T-helper 17 cell (primary cell): ENCODE measurements around the gene BMP2. TPM values are rescaled to one million over a fixed set of nuclear protein-coding genes. Genes with fewer than 3 reads are reported as not detected.

Source experiments
- ATAC-seq: fragments of 150-1000 bp; cut with Tn5 transposase; 2 replicates; pipeline ENCODE4 v1.10.0; 2021; ENCODE audit warnings: mild to moderate bottlenecking, moderate library complexity
- DNase-seq, 3 donors: peaks; one replicate each; pipeline versions ENCODE4 v3.0.0 to v3.0.0-alpha.2; 2020 to 2021
- H3K9me3 ChIP-seq: one replicate; pipeline ENCODE4 v1.7.0; 2013; ENCODE audit warnings: low read length, mild to moderate bottlenecking; ENCODE audit not compliant: control insufficient read depth, poor library complexity, severe bottlenecking
- H3K27ac Mint-ChIP-seq: one replicate; pipeline ENCODE4 v1.8.0; 2022; ENCODE audit warnings: mild to moderate bottlenecking, moderate library complexity, mixed read lengths
- H3K27me3 Mint-ChIP-seq: one replicate; pipeline ENCODE4 v1.8.0; 2022; ENCODE audit warnings: mixed read lengths
- H3K36me3 Mint-ChIP-seq: one replicate; pipeline ENCODE4 v1.8.0; 2022; ENCODE audit warnings: low read depth, mixed read lengths
- H3K4me1 Mint-ChIP-seq: one replicate; pipeline ENCODE4 v1.8.0; 2022; ENCODE audit warnings: mild to moderate bottlenecking, mixed read lengths
- H3K4me3 Mint-ChIP-seq: one replicate; pipeline ENCODE4 v1.8.0; 2022; ENCODE audit warnings: mild to moderate bottlenecking, moderate library complexity, mixed read lengths
- total RNA-seq, 4 donors: library from RNA in 2 of 4; stranded (reverse) in 2 of 4; gene quantifications; one replicate each; pipeline ENCODE4 v1.2.3 and lab custom pipeline; 2022 to 2026

BMP2 gene
- total RNA-seq (under 1 TPM in 1 of 2 donors, not detected in 1; 0.07 TPM), total RNA-seq (lab: John Stamatoyannopoulos, UW) (0 to 0.46 reads per million in 2 donors)

DNA sequence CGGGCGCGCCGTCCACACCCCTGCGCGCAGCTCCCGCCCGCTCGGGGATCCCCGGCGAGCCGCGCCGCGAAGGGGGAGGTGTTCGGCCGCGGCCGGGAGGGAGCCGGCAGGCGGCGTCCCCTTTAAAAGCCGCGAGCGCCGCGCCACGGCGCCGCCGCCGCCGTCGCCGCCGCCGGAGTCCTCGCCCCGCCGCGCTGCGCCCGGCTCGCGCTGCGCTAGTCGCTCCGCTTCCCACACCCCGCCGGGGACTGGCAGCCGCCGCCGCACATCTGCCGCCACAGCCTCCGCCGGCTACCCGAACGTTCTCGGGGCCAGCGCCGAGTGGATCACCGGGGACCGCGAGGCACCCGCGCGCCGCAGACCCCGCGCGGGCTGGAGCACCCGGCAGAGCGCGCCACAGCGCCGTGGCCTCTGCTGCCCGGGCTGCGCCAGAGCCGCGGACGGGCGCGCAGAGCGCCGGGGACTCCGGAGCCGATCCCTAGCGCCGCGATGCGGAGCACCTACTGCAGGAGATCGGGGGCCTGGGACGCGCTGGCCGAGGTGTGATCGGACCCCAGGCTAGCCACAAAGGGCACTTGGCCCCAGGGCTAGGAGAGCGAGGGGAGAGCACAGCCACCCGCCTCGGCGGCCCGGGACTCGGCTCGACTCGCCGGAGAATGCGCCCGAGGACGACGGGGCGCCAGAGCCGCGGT lies at the start of gene BMP2:
Gene BMP2, plus strand, starts transcription at position 151 of the 692 bp plus-strand sequence. CDS start 2,441 bp downstream, outside the sequence.
- DNase-seq = no peak
- no peaks in the 10 kb centered on the region for H3K9me3 ChIP-seq
- no peak for ATAC-seq
- H3K4me3 Mint-ChIP-seq = peak within 1 kb of the TSS; percentile 31
- no peak within 1 kb of the TSS for H3K27ac Mint-ChIP-seq
- H3K4me1 Mint-ChIP-seq = peaks cover 10% of the 10 kb centered on the region
- H3K36me3 Mint-ChIP-seq = no peaks in the 10 kb centered on the region
- peaks cover 59% of the 10 kb centered on the region for H3K27me3 Mint-ChIP-seq

DNA sequence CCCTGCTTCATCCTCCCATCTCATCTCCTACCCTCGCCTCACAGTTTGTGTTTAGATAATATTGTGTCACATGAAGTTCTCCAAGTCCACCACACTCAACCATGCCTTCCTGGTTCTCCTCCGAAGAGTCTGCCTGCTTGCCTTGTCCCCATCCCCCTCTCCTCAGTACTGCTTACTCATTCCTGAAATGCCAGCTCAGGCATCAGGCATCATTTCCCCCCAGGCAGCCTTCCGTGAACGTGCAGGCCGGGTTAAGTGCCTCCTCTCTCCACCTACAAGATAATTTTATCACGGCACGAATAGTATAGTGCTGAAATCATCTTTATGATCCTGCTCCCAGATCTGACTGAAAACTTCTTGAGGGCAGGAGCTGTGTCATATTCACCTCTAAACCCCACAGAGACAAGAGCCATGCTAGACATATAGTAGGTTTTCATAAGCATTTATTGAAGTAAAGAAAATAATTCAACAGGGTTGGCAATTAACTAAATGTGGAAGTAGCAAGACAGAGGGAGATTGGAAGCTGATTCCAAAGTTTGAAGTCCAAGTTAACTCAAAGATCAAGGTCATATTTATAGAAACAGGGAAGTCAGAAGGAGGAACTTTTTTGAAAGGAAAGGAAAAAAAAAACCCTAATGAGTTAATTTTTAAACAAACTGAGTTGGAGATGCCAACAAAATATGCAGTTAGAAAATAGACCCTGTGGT lies 48.7 kb upstream of the BMP2 start:
- no peak for DNase-seq
- peaks cover 2% of the 10 kb centered on the region for H3K9me3 ChIP-seq
- no peak for ATAC-seq
- no peak overlapping the region for H3K27ac Mint-ChIP-seq
- no peaks in the 10 kb centered on the region for H3K27me3 Mint-ChIP-seq
- no peaks in the 10 kb centered on the region for H3K4me1 Mint-ChIP-seq
- H3K4me3 Mint-ChIP-seq = no peak overlapping the region
- no peaks in the 10 kb centered on the region for H3K36me3 Mint-ChIP-seq

DNA sequence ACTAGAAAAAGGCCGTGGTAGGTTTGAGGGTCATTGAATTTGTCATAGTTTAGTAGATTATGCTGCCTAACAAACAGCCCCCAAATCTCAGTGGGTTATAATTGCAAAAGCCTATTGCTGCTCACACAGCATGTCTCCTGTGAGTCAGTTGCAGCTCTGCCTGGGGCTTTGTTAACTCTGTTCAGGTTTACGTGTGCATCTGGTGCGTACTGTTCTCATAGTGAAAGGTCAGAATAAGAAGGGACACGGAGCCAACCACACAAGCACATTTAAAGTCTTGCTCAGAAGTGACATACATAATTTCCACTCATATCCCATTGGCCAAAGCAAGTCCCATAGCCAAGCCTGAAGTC lies 48.1 kb upstream of the BMP2 start:
- H3K36me3 Mint-ChIP-seq = no peaks in the 10 kb centered on the region
- ATAC-seq (no peak), DNase-seq (no peak)
- H3K4me3 Mint-ChIP-seq = no peak overlapping the region
- H3K9me3 ChIP-seq = peaks cover 2% of the 10 kb centered on the region
- no peaks in the 10 kb centered on the region for H3K27me3 Mint-ChIP-seq
- no peaks in the 10 kb centered on the region for H3K4me1 Mint-ChIP-seq
- no peak overlapping the region for H3K27ac Mint-ChIP-seq

DNA sequence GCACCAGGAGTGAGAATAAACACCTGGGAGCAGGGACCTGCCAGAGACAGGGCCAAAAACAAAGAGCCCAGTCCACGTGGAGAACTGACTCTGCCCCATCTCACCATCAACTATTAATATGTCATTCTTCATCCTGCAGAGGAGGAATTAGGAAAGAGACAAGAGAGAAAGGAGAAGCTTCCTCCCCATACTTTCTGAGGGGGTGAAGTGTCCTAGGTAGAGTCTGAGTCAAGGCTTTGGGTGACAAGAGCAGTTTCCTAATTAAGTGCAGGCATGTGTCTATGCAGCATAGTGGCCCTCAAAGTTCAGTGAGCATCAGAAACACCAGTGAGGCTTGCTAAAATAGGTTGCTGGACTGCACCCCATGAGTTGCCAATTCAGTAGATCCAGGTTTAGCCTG lies 40.7 kb upstream of the BMP2 start:
- H3K27me3 Mint-ChIP-seq = no peaks in the 10 kb centered on the region
- no peak for DNase-seq
- peaks cover 2% of the 10 kb centered on the region for H3K9me3 ChIP-seq
- no peak overlapping the region for H3K4me3 Mint-ChIP-seq
- H3K4me1 Mint-ChIP-seq = no peaks in the 10 kb centered on the region
- no peak overlapping the region for H3K27ac Mint-ChIP-seq
- ATAC-seq = no peak
- H3K36me3 Mint-ChIP-seq = no peaks in the 10 kb centered on the region

DNA sequence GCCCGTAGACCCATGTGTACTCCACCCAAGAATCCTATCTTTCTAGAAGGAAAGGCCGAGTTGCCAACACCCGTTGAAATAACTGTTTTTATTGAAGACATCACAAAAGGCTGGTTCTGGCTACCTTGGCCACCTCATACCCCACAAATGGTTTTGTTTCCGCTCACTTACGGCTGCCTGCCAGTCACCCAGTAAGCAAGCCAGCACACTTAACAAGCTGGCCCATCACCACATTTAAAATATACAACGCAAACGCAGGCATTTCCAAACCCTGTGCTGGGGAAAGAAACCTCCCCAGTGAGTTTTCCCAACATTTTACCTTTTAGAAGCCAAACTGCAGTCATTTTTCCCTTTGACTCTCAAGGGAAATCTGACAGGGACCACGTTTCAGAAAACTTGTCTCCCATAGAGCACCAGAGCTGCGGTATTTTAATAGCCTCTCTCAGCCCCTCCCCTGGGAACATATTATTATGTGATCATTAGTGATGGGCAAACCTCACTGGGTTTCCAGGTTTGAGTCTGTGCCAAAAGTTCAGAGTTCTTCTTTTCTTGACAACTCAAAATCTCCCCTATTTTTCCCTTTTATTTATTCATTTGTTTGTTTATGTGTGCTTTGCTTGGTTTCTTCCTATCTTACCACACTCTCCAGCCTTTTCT lies 36.7 kb upstream of the BMP2 start:
- DNase-seq = no peak
- Mint-ChIP-seq H3K4me3 (no peak overlapping the region), H3K36me3 (no peaks in the 10 kb centered on the region), H3K27me3 (no peaks in the 10 kb centered on the region), H3K4me1 (no peaks in the 10 kb centered on the region), H3K27ac (no peak overlapping the region)
- no peak for ATAC-seq
- H3K9me3 ChIP-seq = no peaks in the 10 kb centered on the region

DNA sequence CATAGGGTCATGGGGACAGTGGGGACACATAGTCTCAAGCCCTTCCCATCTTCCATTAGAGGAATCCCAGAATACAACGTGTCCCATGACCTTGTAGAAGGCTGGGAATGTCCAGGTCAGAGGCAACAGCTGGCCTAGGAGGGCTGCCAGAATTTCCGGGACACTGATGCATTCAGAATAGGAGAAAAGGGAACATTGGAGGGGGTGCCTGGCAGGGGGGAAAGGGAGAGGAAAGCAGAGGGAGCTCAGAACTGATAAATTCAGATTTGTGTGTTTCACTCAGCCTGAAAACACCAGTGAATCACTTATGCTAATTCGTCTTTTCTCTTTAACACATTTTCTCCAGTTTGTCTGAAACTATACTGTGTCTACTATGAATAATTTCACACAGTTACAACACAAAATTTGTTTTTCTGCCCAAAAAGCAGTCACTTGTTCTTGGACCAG lies 35.5 kb upstream of the BMP2 start:
- no peaks in the 10 kb centered on the region for H3K9me3 ChIP-seq
- DNase-seq (no peak), ATAC-seq (no peak)
- H3K27me3 Mint-ChIP-seq = no peaks in the 10 kb centered on the region
- no peaks in the 10 kb centered on the region for H3K36me3 Mint-ChIP-seq
- H3K27ac Mint-ChIP-seq = no peak overlapping the region
- no peak overlapping the region for H3K4me3 Mint-ChIP-seq
- no peaks in the 10 kb centered on the region for H3K4me1 Mint-ChIP-seq

DNA sequence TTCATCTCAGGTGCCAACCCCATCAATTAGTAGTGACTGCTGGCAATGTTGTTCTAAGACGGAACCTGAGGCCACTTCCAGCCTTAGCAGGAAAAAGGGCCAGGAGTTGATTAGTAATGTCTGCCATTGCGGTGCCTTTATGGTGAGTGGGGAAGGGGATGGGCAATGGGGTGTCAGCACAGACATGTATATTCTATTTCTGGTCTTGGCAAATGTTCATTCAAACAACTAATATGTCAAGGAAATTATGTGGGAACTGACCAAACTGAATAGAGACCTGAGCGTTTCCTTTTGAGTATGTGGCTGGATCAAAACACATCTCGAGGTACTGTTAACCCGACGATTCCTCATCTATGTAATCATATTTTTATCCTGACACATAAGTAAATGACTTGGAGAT lies 34.6 kb upstream of the BMP2 start:
- Mint-ChIP-seq H3K27me3 (no peaks in the 10 kb centered on the region), H3K4me3 (no peak overlapping the region), H3K27ac (no peak overlapping the region), H3K36me3 (no peaks in the 10 kb centered on the region), H3K4me1 (no peaks in the 10 kb centered on the region)
- no peak for ATAC-seq
- DNase-seq = no peak
- no peaks in the 10 kb centered on the region for H3K9me3 ChIP-seq

DNA sequence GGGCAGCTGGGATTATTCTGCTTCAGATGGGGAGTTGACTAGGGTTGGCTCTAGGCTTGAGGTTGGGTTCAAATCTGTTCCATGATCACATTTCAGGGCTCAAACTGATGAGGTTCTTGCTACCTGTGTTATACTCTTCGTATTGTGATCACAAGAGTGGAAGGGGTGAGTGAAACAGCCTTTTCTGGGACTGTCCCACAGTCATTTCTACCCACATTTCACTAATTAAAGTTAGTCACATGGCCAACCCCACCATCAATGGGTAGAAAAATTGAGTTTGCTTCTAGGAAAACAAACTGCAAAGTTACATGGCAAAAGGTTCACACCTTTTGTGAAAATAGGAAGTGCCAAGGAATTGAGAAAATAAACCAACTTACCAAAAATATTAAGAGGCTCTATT lies 33.5 kb upstream of the BMP2 start:
- DNase-seq = no peak
- H3K27me3 Mint-ChIP-seq = no peaks in the 10 kb centered on the region
- no peak overlapping the region for H3K4me3 Mint-ChIP-seq
- ATAC-seq = no peak
- no peaks in the 10 kb centered on the region for H3K4me1 Mint-ChIP-seq
- H3K36me3 Mint-ChIP-seq = no peaks in the 10 kb centered on the region
- H3K9me3 ChIP-seq = no peaks in the 10 kb centered on the region
- H3K27ac Mint-ChIP-seq = no peak overlapping the region

DNA sequence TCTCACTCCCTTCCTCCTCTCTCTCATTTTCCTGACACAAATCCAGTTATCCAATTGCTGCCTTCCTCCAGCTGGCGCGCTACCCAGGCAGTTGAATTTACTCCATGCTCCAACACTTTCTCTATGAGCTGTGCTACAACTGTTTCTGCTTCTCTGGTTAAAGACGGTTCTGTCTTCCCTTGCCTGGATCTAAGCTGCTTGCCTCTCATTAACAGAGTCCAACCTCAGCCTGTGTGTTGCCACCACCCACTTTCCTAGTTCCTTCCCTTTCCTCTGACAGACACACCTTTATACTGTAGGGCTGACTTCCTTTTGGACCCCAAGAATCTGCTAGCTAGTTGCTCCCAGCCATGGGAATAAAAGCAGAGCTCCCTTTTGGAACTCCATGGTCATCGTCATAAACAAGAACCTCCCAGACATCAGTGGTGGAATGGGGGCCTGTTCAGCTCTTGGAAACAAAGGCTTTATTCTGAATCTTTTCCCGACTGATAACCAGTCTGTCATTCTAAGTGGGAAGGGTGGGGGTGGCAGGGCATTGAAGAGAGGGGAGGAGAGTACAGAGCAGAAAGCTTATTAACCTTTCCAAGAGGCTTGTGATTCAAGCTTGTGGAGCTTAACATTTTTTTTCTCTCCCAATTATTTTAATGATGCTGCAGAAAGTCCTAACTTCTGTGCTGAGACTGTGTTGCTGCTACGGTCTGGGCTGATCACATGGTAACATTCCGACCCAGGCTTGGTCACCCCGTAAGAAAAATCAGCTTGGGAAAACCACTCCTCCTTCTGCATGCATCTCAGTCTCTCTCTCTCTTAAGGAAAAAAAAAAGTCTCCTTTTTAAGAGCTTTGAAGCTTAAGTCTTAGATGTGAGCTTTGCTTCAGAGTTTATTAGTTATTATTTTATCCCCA lies 31.3 kb upstream of the BMP2 start:
- Mint-ChIP-seq H3K27ac (no peak overlapping the region), H3K36me3 (no peaks in the 10 kb centered on the region), H3K4me3 (no peak overlapping the region), H3K27me3 (no peaks in the 10 kb centered on the region), H3K4me1 (no peaks in the 10 kb centered on the region)
- ATAC-seq (no peak), DNase-seq (no peak)
- H3K9me3 ChIP-seq = no peaks in the 10 kb centered on the region

DNA sequence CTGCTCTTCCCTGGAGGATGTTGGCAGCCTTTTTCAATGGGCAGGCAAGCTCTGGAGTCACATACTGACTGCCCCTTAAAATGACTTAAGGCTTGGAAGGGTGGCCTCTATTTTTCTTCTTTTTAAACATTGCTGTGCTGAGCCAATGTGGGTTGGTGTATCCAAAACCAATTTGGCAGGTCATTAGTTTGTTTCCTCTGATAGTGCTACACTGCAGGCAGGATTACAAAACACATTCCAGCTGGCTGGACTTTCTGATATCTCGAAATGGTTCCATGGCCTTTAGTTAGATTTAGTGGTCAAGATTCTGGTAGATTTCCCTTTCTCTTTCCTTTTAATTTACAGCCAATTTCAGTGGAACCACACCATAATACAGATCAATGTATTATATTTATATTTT lies 28.1 kb upstream of the BMP2 start:
- H3K36me3 Mint-ChIP-seq = no peaks in the 10 kb centered on the region
- H3K27ac Mint-ChIP-seq = no peak overlapping the region
- no peaks in the 10 kb centered on the region for H3K4me1 Mint-ChIP-seq
- ATAC-seq (no peak), DNase-seq (no peak)
- H3K9me3 ChIP-seq = no peaks in the 10 kb centered on the region
- no peaks in the 10 kb centered on the region for H3K27me3 Mint-ChIP-seq
- no peak overlapping the region for H3K4me3 Mint-ChIP-seq

DNA sequence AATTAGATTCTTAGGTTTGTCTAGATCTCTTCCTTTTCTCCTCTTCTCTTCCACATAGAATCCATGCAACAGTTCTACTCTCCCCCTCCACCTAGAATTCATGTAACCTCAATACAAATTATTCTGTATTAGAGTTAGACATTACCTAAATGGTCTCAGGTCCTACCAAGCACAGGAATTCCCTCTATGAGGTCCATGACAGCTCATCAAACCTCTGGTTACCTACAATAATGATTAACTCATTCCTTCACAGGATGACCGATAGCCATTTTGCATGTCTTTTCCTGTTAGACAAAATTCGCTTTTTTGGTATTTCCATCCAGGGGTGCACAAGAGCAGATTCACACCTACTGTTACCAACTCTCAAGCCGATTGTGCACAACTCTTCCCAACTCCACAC lies 27.4 kb upstream of the BMP2 start:
- no peaks in the 10 kb centered on the region for H3K9me3 ChIP-seq
- no peaks in the 10 kb centered on the region for H3K4me1 Mint-ChIP-seq
- no peaks in the 10 kb centered on the region for H3K36me3 Mint-ChIP-seq
- DNase-seq (no peak), ATAC-seq (no peak)
- H3K27me3 Mint-ChIP-seq = no peaks in the 10 kb centered on the region
- H3K4me3 Mint-ChIP-seq = no peak overlapping the region
- no peak overlapping the region for H3K27ac Mint-ChIP-seq

DNA sequence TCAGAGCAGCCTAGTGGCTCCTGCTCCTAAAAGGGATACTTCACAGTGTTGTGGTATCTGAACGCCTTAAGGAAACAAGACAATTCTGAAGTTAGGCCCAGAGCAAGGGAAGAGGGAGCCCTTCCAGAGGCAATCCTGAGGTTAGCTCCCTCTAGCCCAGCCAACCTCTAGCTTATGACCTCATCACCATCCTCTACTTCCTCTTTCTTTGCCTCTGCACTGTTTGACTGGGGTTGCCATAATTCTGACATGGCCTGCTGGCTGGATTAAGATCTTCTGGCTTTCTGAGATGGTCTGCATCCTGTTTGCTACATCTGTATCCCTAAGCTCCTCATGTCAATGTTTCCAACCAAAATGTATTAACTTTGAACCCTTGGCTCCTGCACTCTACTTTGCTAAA lies 23.3 kb upstream of the BMP2 start:
- H3K4me3 Mint-ChIP-seq = no peak overlapping the region
- no peaks in the 10 kb centered on the region for H3K9me3 ChIP-seq
- H3K27me3 Mint-ChIP-seq = no peaks in the 10 kb centered on the region
- H3K4me1 Mint-ChIP-seq = no peaks in the 10 kb centered on the region
- no peaks in the 10 kb centered on the region for H3K36me3 Mint-ChIP-seq
- no peak overlapping the region for H3K27ac Mint-ChIP-seq
- no peak for ATAC-seq
- DNase-seq = no peak

DNA sequence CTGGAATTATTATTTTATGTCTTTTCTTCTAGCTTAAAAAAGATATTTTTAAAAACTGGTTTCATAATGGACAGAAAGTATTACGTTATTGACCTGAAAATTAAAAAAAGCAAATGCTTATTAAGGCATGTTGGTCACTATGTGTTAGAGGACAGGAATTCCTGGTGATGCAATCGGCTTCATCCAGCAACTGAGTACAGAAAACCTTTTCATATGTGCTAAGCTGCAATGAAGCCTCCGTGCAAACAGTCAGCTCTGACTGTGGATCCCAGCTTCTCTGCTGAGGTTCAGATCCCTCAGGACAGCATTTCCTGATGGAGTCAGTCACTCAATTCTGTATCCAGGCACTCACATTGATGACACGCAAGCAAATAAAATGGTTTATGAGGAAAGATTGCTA lies 22.7 kb upstream of the BMP2 start:
- DNase-seq (no peak), ATAC-seq (no peak)
- H3K27me3 Mint-ChIP-seq = no peaks in the 10 kb centered on the region
- no peak overlapping the region for H3K27ac Mint-ChIP-seq
- no peaks in the 10 kb centered on the region for H3K36me3 Mint-ChIP-seq
- no peak overlapping the region for H3K4me3 Mint-ChIP-seq
- H3K9me3 ChIP-seq = no peaks in the 10 kb centered on the region
- H3K4me1 Mint-ChIP-seq = no peaks in the 10 kb centered on the region
